Trophoblast cell (in vitro differentiated cells and primary cell): Measurements from ENCODE around the gene RAB3GAP1.
"Not testable (repeated sequence)": the region's sequence is repeated elsewhere in the genome, so short reads cannot be mapped to it uniquely, and the experiment has no call there.

Source experiments
- DNase-seq, 2 donors: peaks; one replicate each; pipeline ENCODE4 v3.0.0-alpha.2; 2016
- H2AFZ ChIP-seq: 2 replicates; pipeline ENCODE4 v1.6.1; 2013; ENCODE audit warnings: low read length, moderate library complexity, mild to moderate bottlenecking; ENCODE audit not compliant: insufficient read depth, poor library complexity
- H2AK5ac ChIP-seq: 2 replicates; pipeline ENCODE4 v1.6.1; 2013; ENCODE audit warnings: mild to moderate bottlenecking, low read length
- H2BK120ac ChIP-seq: 2 replicates; pipeline ENCODE4 v1.6.1; 2013; ENCODE audit warnings: low read length, mild to moderate bottlenecking, moderate library complexity; ENCODE audit not compliant: insufficient read depth, poor library complexity
- H2BK12ac ChIP-seq: 2 replicates; pipeline ENCODE4 v1.6.1; 2013; ENCODE audit warnings: mild to moderate bottlenecking, low read length, moderate library complexity
- H2BK5ac ChIP-seq: 2 replicates; pipeline ENCODE4 v1.6.1; 2013; ENCODE audit warnings: low read length, low read depth, moderate library complexity, mild to moderate bottlenecking; ENCODE audit not compliant: poor library complexity
- H3K14ac ChIP-seq: 2 replicates; pipeline ENCODE4 v1.6.1; 2013; ENCODE audit warnings: mild to moderate bottlenecking, low read length
- H3K18ac ChIP-seq: 2 replicates; pipeline ENCODE4 v1.6.1; 2013; ENCODE audit warnings: mild to moderate bottlenecking, low read length
- H3K23ac ChIP-seq: 2 replicates; pipeline ENCODE4 v1.6.1; 2013; ENCODE audit warnings: low read length
- H3K27ac ChIP-seq: 2 replicates; pipeline ENCODE4 v1.5.1; 2013; ENCODE audit warnings: low read depth, mild to moderate bottlenecking, inconsistent platforms, low read length, moderate library complexity
- H3K27me3 ChIP-seq: 2 replicates; pipeline ENCODE4 v1.6.1; 2013; ENCODE audit warnings: inconsistent platforms, mild to moderate bottlenecking, low read length, moderate library complexity; ENCODE audit not compliant: insufficient read depth
- H3K36me3 ChIP-seq, 2 experiments: 1 replicate in 1 of 2; 2 replicates in 1 of 2; pipeline ENCODE4 v1.6.1; 2013; ENCODE audit warnings: low read length in 2 of 2, mild to moderate bottlenecking in 2 of 2, moderate library complexity in 1 of 2; ENCODE audit not compliant: insufficient read depth in 2 of 2, control insufficient read depth in 1 of 2
- H3K4ac ChIP-seq: 2 replicates; pipeline ENCODE4 v1.6.1; 2013; ENCODE audit warnings: low read depth, mild to moderate bottlenecking, low read length, moderate library complexity
- H3K4me1 ChIP-seq, 2 experiments: 1 replicate in 1 of 2; 2 replicates in 1 of 2; pipeline ENCODE4 v1.6.1; 2013; ENCODE audit warnings: low read length in 2 of 2, mild to moderate bottlenecking in 2 of 2, moderate library complexity in 1 of 2; ENCODE audit not compliant: insufficient read depth in 2 of 2, control insufficient read depth in 1 of 2
- H3K4me2 ChIP-seq: 2 replicates; pipeline ENCODE4 v1.6.1; 2013; ENCODE audit warnings: inconsistent platforms, mild to moderate bottlenecking, low read length, moderate library complexity
- H3K4me3 ChIP-seq: 2 replicates; pipeline ENCODE4 v1.5.1; 2013; ENCODE audit warnings: mild to moderate bottlenecking, low read depth, low read length, inconsistent platforms
- H3K79me1 ChIP-seq: one replicate; pipeline ENCODE4 v1.6.1; 2013; ENCODE audit warnings: low read length
- H3K79me2 ChIP-seq: 2 replicates; pipeline ENCODE4 v1.6.1; 2013; ENCODE audit warnings: low read length, mild to moderate bottlenecking; ENCODE audit not compliant: control insufficient read depth, insufficient read depth, poor library complexity
- H3K9ac ChIP-seq: 2 replicates; pipeline ENCODE4 v1.6.1; 2013; ENCODE audit warnings: mild to moderate bottlenecking, low read length
- H3K9me3 ChIP-seq: 2 replicates; pipeline ENCODE4 v1.6.1; 2013; ENCODE audit warnings: low read depth, mild to moderate bottlenecking, control low read depth, inconsistent platforms, low read length; ENCODE audit not compliant: insufficient read depth
- H4K12ac ChIP-seq: 2 replicates; pipeline ENCODE4 v1.6.1; 2013; ENCODE audit warnings: low read depth, mild to moderate bottlenecking, low read length, moderate library complexity
- H4K8ac ChIP-seq: 2 replicates; pipeline ENCODE4 v1.6.1; 2013; ENCODE audit warnings: low read depth, mild to moderate bottlenecking, low read length, moderate library complexity
- H4K91ac ChIP-seq: one replicate; pipeline ENCODE4 v1.6.1; 2013; ENCODE audit warnings: low read depth, mild to moderate bottlenecking, low read length, moderate library complexity
- WGBS: extraction: QIAGEN DNeasy Blood & Tissue Kit; methylation state at CpG from one replicate; pipeline ENCODE4 v1.1.7; 2013; ENCODE audit warnings: missing lambda C conversion rate; ENCODE audit not compliant: insufficient read length, insufficient coverage; ENCODE audit errors: extremely low coverage; 5-methylcytosine and 5-hydroxymethylcytosine counted together

RAB3GAP1 gene

DNA sequence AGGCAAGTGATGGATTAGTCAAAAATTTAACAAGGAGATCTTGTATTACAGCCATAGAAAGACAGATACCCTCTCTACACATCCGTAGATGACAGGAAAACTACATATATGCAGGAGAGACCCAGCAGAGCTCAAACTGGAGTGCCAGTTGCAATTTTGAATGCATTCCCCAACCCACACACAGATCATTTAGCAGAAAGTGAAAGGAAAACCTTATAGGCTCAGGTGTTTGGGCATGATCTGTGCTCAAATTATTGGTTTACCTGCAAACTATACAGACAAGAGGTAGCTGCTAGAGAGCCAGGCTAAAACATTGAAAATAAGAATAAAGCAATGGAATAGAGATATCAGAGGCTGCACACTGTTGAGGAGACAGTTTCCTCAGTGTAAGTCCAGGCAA is 51.8 kb downstream of the RAB3GAP1 start:
- no peak overlapping the region for H2AK5ac ChIP-seq
- no peaks in the 10 kb centered on the region for H3K79me1 ChIP-seq
- H3K9ac ChIP-seq = no peak overlapping the region
- H3K9me3 ChIP-seq = no peaks in the 10 kb centered on the region
- no peaks in the 10 kb centered on the region for H3K4me1 ChIP-seq
- H3K14ac ChIP-seq = no peak overlapping the region
- no peak overlapping the region for H2BK5ac ChIP-seq
- peaks cover 5 to 9% of the 10 kb centered on the region in 2 experiments for H3K36me3 ChIP-seq
- no peak overlapping the region for H4K8ac ChIP-seq
- no peak overlapping the region for H3K27ac ChIP-seq
- no peak overlapping the region for H4K12ac ChIP-seq
- H3K18ac ChIP-seq = no peak overlapping the region
- H3K27me3 ChIP-seq = no peaks in the 10 kb centered on the region
- no peaks in the 10 kb centered on the region for H3K79me2 ChIP-seq
- H3K4me3 ChIP-seq = no peak overlapping the region
- H4K91ac ChIP-seq = no peak overlapping the region
- DNase-seq = no peak
- H3K23ac ChIP-seq = no peak overlapping the region
- H3K4ac ChIP-seq = no peak overlapping the region
- H2AFZ ChIP-seq = no peak overlapping the region
- WGBS = no CpG with 5 or more reads among the region's 1 CpG
- no peak overlapping the region for H2BK120ac ChIP-seq
- no peak overlapping the region for H2BK12ac ChIP-seq
- H3K4me2 ChIP-seq = no peak overlapping the region

- H2AFZ ChIP-seq, H3K18ac ChIP-seq, H3K4me3 ChIP-seq, H3K79me1 ChIP-seq, H3K23ac ChIP-seq, H4K91ac ChIP-seq, H3K9ac ChIP-seq, DNase-seq, H3K27me3 ChIP-seq, H3K14ac ChIP-seq, H2BK12ac ChIP-seq, H2BK5ac ChIP-seq, H3K4me2 ChIP-seq, H3K4ac ChIP-seq, H3K27ac ChIP-seq, H3K4me1 ChIP-seq, H3K36me3 ChIP-seq, H3K9me3 ChIP-seq, H4K12ac ChIP-seq, H3K79me2 ChIP-seq, H4K8ac ChIP-seq, H2BK120ac ChIP-seq, H2AK5ac ChIP-seq: not testable (repeated sequence)
- no CpG with 5 or more reads among the region's 56 CpGs for WGBS
Measured at GRCh38 chr2:135105513-135106316, 53.6 kb downstream of the RAB3GAP1 start.

GRCh38 chr2:135113322-135113721 is 61.2 kb downstream of the RAB3GAP1 start:
- H3K23ac ChIP-seq = no peak overlapping the region
- no peaks in the 10 kb centered on the region for H3K27me3 ChIP-seq

GRCh38 chr2:135119582-135119981 is 67.5 kb downstream of the RAB3GAP1 start:
- Histone ChIP-seq H3K18ac (no peak overlapping the region), H4K8ac (no peak overlapping the region), H3K27me3 (no peaks in the 10 kb centered on the region), H3K4me1 (no peaks in the 10 kb centered on the region), H2AK5ac (no peak overlapping the region), H3K9ac (no peak overlapping the region), H4K91ac (no peak overlapping the region), H2BK5ac (no peak overlapping the region), H4K12ac (no peak overlapping the region), H3K4me3 (no peak overlapping the region), H3K14ac (no peak overlapping the region), H2BK120ac (no peak overlapping the region), H3K79me2 (no peaks in the 10 kb centered on the region), H3K9me3 (no peaks in the 10 kb centered on the region), H3K27ac (no peak overlapping the region), H3K4ac (no peak overlapping the region), H3K23ac (no peak overlapping the region), H3K79me1 (no peaks in the 10 kb centered on the region), H2BK12ac (no peak overlapping the region), H2AFZ (no peak overlapping the region), H3K4me2 (no peak overlapping the region), H3K36me3 (peaks cover 6 to 7% of the 10 kb centered on the region in 2 experiments)
- DNase-seq = no peak

More at GRCh38 chr2:135113322-135113721, 61.2 kb downstream of the RAB3GAP1 start:
- Histone ChIP-seq H2AK5ac (no peak overlapping the region), H3K9ac (no peak overlapping the region), H2BK120ac (no peak overlapping the region), H2BK5ac (no peak overlapping the region), H3K27ac (no peak overlapping the region), H3K79me1 (no peaks in the 10 kb centered on the region), H3K4me2 (no peak overlapping the region), H3K4me3 (no peak overlapping the region), H3K4ac (no peak overlapping the region), H4K91ac (no peak overlapping the region), H2AFZ (no peak overlapping the region), H2BK12ac (no peak overlapping the region), H4K12ac (no peak overlapping the region), H3K4me1 (no peaks in the 10 kb centered on the region), H3K79me2 (no peaks in the 10 kb centered on the region), H3K14ac (no peak overlapping the region), H3K36me3 (peaks cover 2 to 7% of the 10 kb centered on the region in 2 experiments), H3K18ac (no peak overlapping the region), H3K9me3 (no peaks in the 10 kb centered on the region), H4K8ac (no peak overlapping the region)
- no CpG with 5 or more reads among the region's 3 CpGs for WGBS
- no peak for DNase-seq
